ENCODE data around the gene ABL1.

The ABL1 gene

GRCh38 chr9:130868230-130868629, 33.2 kb downstream of the ABL1 start:
- peak; percentile 23; the same call in 1 of the 2 replicates for TF ChIP-seq TCF4 (CRISPR knock-in tag; IDR thresholded peaks at IDR 0.05; ENCODE audit: borderline replicate concordance)
- TF ChIP-seq ARNTL (CRISPR knock-in tag; IDR thresholded peaks at IDR 0.05; ENCODE audit: borderline replicate concordance, low read depth) = no peak
- no peak for ATAC-seq

GRCh38 chr9:130869250-130869649, 34.2 kb downstream of the ABL1 start:
- ATAC-seq = no peak
- TF ChIP-seq TSHZ2 (CRISPR knock-in tag; IDR thresholded peaks at IDR 0.05) (no peak), TCF4 (CRISPR knock-in tag; IDR thresholded peaks at IDR 0.05; ENCODE audit: borderline replicate concordance) (no peak), ZC3H10 (CRISPR knock-in tag; IDR thresholded peaks at IDR 0.05) (no peak), ESRRG (CRISPR knock-in tag; IDR thresholded peaks at IDR 0.05) (no peak), ZNF70 (CRISPR knock-in tag; IDR thresholded peaks at IDR 0.05) (no peak)
- TF ChIP-seq, protein P1, sequence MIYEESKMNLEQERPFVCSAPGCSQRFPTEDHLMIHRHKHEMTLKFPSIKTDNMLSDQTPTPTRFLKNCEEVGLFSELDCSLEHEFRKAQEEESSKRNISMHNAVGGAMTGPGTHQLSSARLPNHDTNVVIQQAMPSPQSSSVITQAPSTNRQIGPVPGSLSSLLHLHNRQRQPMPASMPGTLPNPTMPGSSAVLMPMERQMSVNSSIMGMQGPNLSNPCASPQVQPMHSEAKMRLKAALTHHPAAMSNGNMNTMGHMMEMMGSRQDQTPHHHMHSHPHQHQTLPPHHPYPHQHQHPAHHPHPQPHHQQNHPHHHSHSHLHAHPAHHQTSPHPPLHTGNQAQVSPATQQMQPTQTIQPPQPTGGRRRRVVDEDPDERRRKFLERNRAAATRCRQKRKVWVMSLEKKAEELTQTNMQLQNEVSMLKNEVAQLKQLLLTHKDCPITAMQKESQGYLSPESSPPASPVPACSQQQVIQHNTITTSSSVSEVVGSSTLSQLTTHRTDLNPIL (CRISPR knock-in tag; IDR thresholded peaks at IDR 0.05; ENCODE audit: low read depth) = 0 out of 2 replicates have a peak, but pooled peaks have one; percentile 17

- TF ChIP-seq SNAI2 (CRISPR knock-in tag; IDR thresholded peaks at IDR 0.05) = no peak
- TF ChIP-seq ZNF70 (CRISPR knock-in tag; IDR thresholded peaks at IDR 0.05) = no peak
- no peak for TF ChIP-seq ESRRG (CRISPR knock-in tag; IDR thresholded peaks at IDR 0.05)
- no peak for TF ChIP-seq POU6F1 (CRISPR knock-in tag; IDR thresholded peaks at IDR 0.05; ENCODE audit: borderline replicate concordance, low read depth)
- TF ChIP-seq ZNF8 (CRISPR knock-in tag; IDR thresholded peaks at IDR 0.05) = no peak
- ATAC-seq = no peak
Measured at GRCh38 chr9:130870491-130871381, 35.7 kb downstream of the ABL1 start.

DNA sequence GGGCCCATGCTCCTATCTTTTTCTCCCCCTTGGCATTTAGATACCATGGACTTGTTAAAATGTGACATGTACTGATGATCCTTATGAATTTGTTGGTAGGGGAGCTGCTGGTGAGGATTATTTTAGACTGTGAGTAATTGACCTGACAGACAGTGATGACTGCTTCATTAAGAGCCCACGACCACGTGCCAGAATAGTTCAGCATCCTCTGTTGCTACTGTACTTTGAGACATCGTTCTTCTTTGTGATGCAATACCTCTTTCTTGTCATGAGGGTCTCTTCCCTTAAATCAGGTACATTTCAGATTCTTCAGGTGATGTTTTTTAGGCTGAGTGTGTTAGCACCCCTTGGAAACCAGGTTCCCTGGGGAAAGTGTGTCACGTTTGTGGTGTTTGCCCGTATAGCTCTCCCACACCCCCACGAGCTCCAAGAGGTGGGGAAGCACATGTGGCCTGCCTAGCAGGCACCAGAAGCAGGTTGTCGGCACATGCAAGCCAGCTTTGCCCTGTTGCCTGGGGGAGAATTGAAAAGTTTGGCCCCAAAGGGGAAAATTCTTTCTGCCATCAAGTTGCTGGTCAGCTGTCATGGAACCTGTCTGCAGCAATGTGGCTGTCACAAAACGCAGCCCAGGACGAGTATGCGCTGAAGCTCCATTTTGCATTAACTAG, 36.5 kb downstream of the ABL1 start:
- no peak for ATAC-seq
- TF ChIP-seq, protein P2, sequence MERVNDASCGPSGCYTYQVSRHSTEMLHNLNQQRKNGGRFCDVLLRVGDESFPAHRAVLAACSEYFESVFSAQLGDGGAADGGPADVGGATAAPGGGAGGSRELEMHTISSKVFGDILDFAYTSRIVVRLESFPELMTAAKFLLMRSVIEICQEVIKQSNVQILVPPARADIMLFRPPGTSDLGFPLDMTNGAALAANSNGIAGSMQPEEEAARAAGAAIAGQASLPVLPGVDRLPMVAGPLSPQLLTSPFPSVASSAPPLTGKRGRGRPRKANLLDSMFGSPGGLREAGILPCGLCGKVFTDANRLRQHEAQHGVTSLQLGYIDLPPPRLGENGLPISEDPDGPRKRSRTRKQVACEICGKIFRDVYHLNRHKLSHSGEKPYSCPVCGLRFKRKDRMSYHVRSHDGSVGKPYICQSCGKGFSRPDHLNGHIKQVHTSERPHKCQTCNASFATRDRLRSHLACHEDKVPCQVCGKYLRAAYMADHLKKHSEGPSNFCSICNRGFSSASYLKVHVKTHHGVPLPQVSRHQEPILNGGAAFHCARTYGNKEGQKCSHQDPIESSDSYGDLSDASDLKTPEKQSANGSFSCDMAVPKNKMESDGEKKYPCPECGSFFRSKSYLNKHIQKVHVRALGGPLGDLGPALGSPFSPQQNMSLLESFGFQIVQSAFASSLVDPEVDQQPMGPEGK (CRISPR knock-in tag; IDR thresholded peaks at IDR 0.05; ENCODE audit: borderline replicate concordance) = no peak
- TF ChIP-seq TSHZ2 (CRISPR knock-in tag; IDR thresholded peaks at IDR 0.05) (no peak), OSR1 (CRISPR knock-in tag; IDR thresholded peaks at IDR 0.05) (no peak), ZFP30 (CRISPR knock-in tag; IDR thresholded peaks at IDR 0.05) (no peak), ZNF565 (CRISPR knock-in tag; conservative IDR thresholded peaks at IDR 0.05; ENCODE audit: low read depth) (no peak), ESRRG (CRISPR knock-in tag; IDR thresholded peaks at IDR 0.05) (no peak), GLIS3 (CRISPR knock-in tag; IDR thresholded peaks at IDR 0.05) (no peak), SNAI2 (CRISPR knock-in tag; IDR thresholded peaks at IDR 0.05) (no peak), PPARA (CRISPR knock-in tag; IDR thresholded peaks at IDR 0.05; ENCODE audit: borderline replicate concordance) (no peak), ISL1 (CRISPR knock-in tag; IDR thresholded peaks at IDR 0.05) (no peak), ZC3H10 (CRISPR knock-in tag; IDR thresholded peaks at IDR 0.05) (no peak), ZNF8 (CRISPR knock-in tag; IDR thresholded peaks at IDR 0.05) (no peak), CSRNP3 (CRISPR knock-in tag; IDR thresholded peaks at IDR 0.05) (no peak), ZNF70 (CRISPR knock-in tag; IDR thresholded peaks at IDR 0.05) (no peak), TOX (CRISPR knock-in tag; IDR thresholded peaks at IDR 0.05; ENCODE audit: borderline replicate concordance) (no peak), ZFP3 (CRISPR knock-in tag; IDR thresholded peaks at IDR 0.05) (no peak)
